ENCODE results near the gene NDUFAF3.

Gene NDUFAF3, protein sequence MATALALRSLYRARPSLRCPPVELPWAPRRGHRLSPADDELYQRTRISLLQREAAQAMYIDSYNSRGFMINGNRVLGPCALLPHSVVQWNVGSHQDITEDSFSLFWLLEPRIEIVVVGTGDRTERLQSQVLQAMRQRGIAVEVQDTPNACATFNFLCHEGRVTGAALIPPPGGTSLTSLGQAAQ

DNA sequence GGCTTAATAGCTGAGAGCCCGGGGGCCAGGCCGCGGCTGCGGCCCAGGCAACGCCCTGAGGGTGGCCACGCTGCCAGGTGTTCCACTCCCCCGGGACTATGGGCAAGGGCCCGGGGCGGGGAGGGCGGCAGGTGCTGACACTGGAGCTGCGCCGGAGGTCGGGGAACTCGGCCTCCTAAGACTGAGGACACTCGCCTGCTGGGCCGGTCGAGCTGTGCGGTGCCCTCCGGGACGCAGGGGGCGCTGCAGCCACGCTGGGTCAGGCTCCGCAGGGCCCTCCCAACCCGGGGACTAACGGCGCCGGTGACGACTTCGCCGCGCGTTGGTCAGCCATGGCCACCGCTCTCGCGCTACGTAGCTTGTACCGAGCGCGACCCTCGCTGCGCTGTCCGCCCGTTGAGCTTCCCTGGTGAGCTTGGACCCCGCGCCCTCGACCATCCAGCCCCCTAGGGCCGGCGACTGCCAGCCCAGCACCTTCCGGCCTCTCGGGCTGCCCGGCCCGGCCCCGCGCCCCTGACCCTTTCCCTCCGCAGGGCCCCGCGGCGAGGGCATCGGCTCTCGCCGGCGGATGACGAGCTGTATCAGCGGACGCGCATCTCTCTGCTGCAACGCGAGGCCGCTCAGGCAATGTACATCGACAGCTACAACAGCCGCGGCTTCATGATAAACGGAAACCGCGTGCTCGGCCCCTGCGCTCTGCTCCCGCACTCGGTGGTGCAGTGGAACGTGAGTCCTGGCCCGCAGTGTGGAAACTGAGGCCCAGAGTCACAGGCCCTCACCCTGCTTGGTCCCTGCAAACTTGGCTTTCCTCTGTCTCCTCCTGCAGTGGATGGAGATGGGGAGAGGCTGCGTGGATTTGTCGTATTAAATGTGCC is at the start of gene NDUFAF3:
TSS of gene NDUFAF3 (plus strand) at position 309 of the 875 bp plus-strand sequence. CDS start at position 333, 24 bp downstream.
- DNase-seq (ENCODE audit: low read depth in 3 of 3), result peak; percentile 81 to 88 (median 83)

DNA sequence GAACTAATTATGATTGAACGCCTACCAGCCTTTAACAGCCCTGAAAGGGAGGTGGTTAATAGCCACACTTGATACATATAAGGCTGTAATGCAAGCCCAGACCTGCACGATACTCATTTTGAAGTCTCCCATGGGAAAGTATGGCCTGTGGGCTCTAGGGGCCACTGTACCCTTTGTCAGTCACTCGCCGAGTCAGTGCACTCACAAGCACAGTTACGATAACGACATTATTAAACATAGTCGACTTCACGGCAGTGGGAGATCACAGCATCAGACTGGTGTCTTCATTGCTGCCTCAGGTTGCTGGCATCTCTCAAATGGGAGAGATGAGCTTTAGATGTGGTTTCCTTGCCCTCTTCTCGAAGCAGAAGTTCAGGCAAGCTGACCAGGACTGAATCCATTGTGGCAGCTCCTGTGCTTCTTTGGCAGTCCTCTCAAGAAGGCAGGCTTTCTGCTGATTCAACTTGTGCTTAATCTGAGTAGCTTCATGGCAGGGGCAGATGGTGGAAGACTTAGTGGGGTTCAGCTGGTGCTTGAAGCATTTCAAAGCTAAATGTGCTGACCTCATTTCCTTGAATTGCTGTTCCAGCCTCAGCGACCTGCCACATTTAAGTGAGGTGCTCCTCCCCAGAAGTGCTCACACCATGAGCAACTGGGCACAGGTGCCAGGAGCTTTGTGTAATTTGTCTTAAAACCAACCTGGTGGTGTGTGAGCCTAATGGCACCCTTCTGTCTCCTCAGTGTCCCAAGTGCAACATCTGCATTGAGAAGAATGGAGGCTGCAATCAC is 47.7 kb upstream of the NDUFAF3 start:
- no peak for DNase-seq (ENCODE audit: low read depth in 3 of 3)

DNA sequence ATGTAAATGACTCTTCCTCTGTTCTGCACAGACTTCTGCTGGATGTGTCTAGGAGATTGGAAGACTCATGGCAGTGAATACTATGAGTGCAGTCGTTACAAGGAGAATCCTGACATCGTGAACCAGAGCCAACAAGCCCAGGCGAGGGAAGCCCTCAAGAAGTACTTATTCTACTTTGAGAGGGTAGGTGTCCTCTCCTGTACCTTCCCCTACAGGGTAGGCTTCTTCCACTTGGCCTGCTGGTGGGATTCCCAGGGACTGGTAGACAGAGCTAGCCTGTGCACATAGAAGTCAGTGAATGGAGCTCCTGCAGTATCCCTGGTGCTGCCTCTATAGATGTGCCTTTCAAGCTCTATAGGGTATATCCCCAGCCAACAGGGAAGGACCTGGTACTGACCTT is 42.5 kb upstream of the NDUFAF3 start:
- no peak for DNase-seq (ENCODE audit: low read depth in 3 of 3)

DNA sequence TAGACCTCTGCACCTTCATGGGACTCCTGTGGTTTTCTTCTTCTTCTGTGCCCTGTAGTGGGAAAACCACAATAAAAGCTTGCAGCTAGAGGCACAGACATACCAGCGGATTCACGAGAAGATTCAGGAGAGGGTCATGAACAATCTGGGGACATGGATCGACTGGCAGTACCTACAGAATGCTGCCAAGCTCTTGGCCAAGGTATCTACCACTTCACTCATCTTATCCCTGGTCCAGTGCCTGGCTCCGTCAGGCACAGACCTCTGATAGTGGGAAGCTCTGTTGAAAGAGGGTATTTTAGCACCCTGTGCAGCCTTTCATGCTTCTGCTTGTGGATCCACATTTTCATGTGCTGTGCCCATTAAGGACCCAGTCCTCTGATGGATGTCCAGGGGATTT is 41.6 kb upstream of the NDUFAF3 start:
- DNase-seq (ENCODE audit: low read depth in 3 of 3), result no peak

DNA sequence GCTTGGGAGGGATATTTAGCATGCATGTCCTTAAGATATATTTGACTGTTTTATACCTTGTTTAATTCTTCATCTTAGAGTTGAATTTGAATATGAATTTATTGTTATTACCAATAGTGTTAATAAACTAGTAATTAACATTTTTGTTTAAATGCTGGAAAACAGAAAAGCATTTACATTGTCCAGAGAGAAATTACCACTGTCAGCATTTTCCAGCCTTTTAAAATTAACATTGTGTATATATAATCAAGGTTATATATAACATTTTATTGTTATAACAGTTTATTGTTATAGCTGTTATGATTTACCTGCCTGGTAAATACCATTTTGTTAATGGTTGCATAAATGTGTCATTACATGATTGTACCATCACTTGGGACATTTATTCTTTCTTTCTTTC is 39.9 kb upstream of the NDUFAF3 start:
- no peak for DNase-seq (ENCODE audit: low read depth in 3 of 3)

DNA sequence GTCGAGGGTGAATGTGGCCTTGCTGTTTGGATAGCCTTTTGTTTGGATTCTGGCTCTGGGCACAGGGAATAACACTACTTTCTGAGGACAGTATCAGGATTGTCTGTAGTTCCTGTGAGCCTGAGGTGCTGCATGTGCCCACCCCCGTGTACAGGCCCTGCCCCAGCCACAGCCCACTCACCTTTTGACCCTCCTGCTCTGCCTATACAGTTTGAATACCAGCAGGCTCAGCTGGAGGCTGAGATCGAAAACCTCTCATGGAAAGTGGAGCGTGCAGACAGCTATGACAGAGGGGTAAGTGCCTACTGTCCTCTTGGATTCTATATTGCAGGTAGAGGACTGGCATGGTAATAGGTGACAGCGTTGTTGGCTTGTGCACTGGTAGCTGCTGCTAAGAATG is 39.2 kb upstream of the NDUFAF3 start:
- no peak for DNase-seq (ENCODE audit: low read depth in 3 of 3)

DNA sequence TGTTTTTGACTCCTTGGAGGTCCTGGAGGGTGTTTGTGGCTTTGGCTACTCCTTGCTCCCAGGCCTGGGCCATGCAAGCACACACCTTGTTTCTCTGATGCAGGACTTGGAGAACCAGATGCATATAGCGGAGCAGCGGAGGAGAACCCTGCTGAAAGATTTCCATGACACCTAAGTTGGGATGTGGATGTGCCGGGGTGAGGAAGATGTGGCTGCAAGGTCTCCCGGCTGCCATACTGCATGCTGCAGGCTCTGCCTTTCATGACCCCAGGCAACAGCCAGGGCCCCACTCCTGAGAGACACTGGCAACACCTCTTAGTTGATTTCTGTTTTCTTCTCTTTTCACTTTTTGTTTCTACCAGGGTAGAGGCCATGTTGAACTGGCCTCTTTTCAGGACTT is 38.8 kb upstream of the NDUFAF3 start:
- no peak for DNase-seq (ENCODE audit: low read depth in 3 of 3)

DNA sequence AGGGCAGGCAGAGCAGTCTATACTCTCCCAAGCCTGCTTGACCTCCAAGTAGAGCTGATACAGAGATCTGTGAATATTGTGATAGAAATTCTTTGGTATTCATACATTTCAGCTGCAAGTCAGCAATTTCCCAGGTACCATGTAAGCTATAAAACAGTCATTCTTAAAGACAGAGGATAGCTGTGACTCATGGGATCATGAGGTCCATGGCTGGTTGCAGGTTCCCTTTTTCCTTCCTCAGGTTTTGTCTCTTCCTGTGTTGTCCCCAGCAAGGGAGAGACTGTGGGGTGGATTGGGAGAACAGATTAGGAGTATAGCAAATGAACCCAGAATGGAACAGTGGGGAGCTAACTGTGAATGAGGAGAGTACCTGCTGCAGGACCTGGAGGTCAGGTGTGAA is 37.3 kb upstream of the NDUFAF3 start:
- no peak for DNase-seq (ENCODE audit: low read depth in 3 of 3)

DNA sequence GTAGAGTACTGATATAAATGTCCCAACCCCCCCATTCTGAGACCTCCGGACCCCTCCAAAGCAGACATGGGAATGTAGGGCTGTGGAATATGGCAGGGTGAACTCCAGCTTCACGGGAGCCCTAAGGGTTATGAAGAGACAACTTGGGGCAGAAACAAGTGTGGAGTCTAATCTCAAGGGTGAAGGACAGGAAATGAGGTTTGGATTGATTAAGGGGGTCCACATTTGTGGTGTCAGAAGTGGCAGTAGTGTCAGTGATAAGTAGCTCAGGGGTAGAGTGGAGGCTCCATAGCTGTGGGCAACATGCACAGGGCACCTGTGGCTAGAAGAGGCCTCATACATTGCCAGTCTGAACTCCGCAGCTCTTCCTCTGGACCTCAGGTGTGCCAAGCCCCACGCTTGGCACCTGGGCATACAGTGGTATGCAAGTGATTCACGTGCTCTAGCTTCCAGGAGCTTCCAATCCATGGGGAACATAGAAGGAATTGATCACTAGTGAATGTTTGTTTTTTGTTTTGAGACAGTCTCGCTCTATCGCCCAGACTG is 36.0 kb upstream of the NDUFAF3 start:
- DNase-seq (ENCODE audit: low read depth in 3 of 3), result no peak

DNA sequence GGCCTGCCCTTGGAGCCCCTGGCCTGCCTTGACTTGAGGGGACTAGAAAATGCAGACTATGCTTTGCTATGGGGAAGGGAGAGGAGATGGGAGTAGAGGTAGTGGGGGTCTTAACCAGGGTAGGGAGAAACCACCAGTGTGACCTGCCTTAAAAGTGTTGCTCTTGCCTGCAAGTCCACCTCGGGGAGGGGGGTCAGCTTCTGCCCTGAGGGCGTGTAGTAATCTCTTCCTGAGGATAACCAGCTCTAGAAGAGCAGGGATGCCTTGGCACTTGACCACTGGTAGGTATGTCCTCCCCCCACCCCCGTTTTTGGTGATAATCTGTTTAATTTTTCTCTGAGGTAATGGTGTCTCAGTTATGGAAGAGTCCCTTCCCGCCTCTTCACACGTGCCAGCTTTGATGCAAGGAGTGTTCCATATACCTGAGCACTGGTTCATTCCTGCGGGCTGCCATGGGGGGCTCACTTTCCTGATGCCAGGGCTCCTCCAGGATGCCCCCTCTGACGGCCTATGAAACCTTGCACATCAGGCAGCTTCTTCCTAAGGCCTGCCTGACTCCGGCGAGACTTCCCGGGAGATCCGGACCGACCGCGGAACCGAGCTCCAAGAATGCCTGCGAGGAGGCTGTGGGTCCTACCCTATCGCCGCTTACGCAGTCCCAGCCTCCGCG is 32.7 kb upstream of the NDUFAF3 start:
- no peak for DNase-seq (ENCODE audit: low read depth in 3 of 3)

DNA sequence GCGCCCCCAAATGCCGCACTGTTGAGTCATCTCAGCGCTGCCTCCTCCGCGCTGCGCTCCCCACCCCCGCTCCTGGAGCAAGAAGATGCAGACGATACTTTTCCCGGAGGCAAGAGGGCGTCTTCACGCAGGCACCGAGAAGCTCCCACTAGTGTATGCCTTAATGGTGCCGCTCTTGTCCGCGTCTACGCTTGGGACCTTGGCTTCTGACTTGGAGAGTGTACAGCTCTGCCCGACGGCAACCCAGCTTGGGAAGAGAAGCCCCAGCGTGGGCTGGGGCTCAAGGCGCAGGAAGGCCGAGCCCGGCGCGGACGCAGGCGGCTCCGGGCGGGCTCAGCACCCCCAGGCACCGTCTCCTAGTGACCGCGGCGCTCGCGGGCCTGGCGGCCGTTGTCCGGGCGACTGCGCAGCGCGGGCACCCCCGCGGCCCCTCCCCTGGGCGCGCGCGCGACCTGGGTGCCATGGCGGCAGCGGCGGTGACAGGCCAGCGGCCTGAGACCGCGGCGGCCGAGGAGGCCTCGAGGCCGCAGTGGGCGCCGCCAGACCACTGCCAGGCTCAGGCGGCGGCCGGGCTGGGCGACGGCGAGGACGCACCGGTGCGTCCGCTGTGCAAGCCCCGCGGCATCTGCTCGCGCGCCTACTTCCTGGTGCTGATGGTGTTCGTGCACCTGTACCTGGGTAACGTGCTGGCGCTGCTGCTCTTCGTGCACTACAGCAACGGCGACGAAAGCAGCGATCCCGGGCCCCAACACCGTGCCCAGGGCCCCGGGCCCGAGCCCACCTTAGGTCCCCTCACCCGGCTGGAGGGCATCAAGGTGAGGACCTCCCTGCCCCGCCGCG is 31.9 kb upstream of the NDUFAF3 start, which contains the start of gene P4HTM:
TSS of gene P4HTM (plus strand) at position 446 of the 840 bp plus-strand sequence. CDS start at position 462, 16 bp downstream.
- DNase-seq (ENCODE audit: low read depth in 3 of 3), result peak; percentile 62 to 84 (median 79)

DNA sequence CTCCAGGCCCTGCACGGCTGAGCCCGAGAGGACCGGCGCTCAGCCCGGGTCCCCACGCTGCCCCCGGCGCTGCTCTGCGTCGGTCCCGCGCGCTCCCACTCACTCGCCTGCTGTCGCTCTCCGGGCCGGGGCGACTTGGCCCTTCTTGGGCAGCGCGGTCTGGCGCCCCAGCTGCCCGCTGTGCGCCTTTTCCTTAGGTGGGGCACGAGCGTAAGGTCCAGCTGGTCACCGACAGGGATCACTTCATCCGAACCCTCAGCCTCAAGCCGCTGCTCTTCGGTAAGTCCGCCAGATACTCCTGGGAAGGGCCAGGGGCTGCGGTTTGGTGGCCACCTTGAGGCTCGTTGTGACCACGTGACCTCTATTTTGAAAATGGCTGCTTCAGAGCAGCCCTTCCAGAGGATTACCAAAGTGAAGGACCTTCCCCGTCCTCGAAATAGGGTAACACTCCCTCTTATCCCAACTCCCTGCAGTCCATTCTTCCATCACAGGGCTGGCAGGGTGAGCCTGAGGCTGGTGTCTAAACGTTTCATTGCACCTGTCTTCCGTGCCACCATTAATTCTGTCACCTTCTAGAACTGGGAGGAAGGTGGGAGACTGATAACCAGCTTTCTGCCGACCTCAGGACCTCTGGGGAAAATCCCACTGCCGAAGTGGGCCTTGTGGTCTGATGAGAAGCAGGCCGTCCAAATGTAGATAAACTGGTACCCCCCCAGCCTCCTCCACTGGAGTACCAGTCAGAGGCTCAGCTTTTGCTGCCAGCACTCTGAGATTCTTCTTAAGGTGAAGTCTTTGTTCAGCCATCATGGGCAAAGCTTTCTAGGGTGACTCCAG is 31.1 kb upstream of the NDUFAF3 start:
- no peak for DNase-seq (ENCODE audit: low read depth in 3 of 3)

DNA sequence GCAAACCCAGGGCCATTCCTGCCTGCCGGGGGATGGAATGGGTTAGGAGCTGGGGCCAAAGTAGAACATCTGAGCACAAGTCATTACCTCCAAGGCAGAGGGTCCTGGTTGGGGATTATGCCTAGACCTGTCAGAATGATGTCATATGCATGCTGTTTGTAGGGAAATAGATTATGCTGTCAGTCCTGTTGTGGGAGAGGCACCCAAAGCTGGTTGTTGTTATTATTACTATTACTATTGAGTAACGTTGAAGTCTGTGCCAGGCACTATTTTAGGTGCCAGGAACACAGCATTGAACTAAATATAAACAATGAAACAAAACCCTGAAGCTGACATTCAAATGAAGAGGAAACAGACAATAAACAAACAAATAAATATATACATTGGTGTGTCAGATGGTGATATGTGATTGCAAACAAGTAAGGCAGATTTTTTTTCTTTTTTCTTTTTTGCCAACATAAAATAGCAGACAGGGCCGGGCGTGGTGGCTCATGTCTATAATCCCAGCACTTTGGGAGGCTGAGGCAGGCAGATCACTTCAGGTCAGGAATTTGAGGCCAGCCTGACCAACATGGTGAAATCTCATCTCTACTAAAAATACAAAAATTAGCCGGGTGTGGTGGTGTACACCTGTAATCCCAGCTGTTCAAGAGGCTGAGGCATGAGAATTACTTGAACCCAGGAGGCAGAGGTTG is 29.9 kb upstream of the NDUFAF3 start:
- DNase-seq (ENCODE audit: low read depth in 3 of 3), result no peak

DNA sequence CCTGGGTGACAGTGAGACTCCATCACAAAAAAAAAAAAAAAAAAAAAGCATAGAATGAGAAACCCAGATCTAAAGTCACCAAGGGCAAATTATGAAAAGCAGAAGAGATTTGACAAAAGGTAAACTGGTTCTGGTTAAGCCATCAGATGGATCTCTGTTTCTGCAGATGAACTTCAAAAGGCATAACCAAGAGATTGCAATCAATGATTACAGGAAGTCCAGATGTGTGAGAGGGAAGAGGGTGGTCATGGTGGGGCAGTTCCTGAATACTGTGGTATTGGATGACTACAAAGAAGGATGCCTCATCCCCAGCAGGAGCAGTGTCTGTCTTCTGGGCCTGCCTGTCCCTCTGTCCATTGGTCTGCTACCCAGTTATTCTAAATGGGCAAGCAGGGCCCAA is 28.1 kb upstream of the NDUFAF3 start:
- no peak for DNase-seq (ENCODE audit: low read depth in 3 of 3)

DNA sequence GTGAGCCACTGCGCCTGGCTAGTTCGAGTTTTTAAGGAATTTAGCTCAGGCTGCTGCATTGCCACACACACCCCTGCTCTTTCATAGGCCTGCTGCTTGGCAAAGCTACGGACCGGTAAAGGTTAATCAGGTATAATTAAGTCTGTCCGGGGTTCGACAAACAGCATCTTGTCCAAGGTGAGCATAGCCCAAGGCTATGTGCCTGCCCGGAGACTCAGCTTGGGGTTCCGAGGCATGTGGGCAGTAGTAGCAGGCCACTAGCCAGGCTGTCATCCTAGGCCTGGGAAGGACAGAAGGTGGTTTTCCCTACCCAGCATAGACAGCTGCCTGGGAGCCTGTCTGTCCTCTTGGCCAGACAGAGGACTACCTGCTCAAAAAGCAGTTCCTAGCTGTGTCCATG is 25.3 kb upstream of the NDUFAF3 start:
- DNase-seq (ENCODE audit: low read depth in 3 of 3), result no peak

DNA sequence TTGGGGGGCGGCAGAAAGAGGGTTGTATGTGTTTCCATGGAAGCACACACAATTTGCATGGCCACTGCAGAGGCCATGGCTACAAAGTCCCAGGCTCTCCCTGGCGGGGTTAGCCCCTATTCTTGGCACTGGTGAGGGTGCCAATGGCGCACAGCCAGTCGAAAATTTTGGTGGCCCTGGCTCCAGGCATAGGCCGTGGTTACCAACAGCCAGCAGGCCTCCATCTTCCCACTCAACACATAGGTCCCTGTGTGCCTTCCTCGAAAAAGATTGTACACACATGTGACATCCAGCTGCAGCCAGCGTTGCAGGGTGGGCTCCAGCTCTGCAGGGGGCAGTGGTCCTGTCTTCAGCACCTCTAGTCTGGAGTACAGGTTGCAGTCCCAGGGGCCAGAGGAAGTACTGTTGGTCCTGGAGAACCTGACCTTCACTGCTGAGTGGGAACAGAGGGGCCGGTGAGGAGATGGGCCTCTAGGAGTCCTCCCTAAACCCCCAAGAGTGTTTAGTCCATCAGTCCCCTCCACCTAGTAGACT is 24.8 kb upstream of the NDUFAF3 start:
- no peak for DNase-seq (ENCODE audit: low read depth in 3 of 3)

DNA sequence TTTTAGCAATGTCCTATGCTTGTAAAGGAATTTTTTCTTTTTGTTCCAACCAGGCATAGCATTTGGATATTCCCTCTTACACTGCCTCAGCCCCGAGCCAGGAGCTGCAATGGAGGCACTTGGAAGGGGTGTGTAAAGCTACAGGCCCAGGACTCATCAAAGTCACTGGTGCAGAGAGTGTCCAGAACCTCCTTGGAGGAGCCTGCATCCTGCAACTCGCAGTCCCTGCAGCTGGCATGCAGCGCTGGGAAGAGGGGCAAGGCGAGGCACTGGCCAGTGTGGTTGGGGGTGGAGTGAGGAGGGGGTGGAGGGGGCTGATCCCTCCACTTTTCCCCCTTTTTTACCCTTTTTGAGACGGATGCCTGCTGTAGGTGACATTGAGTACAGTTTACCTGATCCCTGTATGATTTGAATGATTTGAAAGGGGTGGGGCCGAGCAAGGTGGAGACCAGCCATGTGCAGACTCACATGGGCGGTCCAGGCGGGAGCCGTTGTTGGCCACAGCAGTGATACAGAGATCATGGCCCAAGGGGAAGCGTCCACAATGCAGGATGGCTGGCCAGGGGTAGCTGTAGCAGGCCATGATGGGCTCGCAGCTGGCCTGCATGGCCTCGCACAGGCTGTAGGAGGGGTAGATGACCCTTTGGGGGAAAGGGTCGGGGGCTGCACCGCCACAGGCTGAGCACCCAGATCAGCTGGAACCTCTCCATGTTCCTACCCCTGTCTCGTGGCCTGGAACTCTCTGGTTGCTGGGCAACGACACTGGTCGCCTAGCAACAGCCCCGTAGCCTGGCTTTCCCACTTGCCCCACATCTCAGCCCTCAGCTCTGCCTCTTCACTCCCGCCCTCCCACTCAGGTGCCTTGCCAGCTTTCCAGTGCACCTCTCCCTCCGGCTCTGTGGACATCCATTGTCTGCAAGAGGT is 23.9 kb upstream of the NDUFAF3 start:
- DNase-seq (ENCODE audit: low read depth in 3 of 3), result no peak
